Vagina (tissue), 2 donors: ENCODE measurements around the gene THTPA.

ENCODE experiments used
- CTCF ChIP-seq, 3 experiments: fragments of 450-650 bp in 2 of 3; fragments of 200-600 bp in 1 of 3; sonication (generic) in 1 of 3; IDR thresholded peaks; one replicate each; pipeline ENCODE4 v1.5.1; 2017 to 2019; ENCODE audit warnings: antibody characterized with exemption in 3 of 3, mild to moderate bottlenecking in 2 of 3, moderate library complexity in 2 of 3
- POLR2A ChIP-seq, 2 donors: fragments of 450-650 bp; IDR thresholded peaks; one replicate each; pipeline ENCODE4 v1.6.1; 2017; ENCODE audit warnings: antibody characterized with exemption in 2 of 2, mild to moderate bottlenecking in 2 of 2, moderate library complexity in 2 of 2
- POLR2AphosphoS5 ChIP-seq, 2 donors: sonication (generic); formaldehyde crosslinking; IDR thresholded peaks; one replicate each; pipeline ENCODE4 v1.9.0; 2017; ENCODE audit warnings: antibody characterized with exemption in 2 of 2, mild to moderate bottlenecking in 2 of 2, low read depth in 1 of 2; ENCODE audit not compliant: insufficient read depth in 1 of 2

DNA sequence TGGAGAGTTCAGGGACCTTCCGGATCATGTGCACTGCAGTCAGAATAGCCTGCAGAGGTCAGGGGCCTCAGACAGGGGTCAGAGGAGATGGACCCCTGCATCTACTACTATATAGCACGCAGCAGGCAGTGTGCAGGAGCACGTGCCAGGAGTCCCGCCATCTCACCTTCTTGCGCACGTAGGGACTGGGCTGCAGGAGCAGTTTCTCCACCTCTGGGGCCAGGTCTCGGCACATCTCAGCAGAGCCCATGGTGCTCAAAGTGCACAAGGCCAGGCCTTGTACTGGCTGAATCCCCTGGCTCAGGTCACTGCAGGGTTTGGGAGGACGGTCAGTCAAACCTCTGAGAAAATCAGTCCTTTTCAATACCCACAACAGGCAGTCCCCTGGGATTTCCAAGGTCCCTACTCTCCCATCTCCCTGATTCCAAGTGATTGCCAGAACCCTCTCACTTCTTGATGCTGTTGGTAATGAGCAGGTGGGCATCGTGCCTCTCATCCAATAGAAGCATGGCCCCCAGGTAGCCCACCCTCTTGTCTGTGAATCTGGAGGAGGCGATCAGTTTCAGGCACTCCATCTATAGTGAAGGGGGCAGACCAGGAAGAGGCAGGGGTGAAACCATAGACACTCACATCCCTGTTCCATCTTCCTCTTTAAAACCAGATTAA is 10.2 kb downstream of the THTPA start:
- TF ChIP-seq CTCF (IDR thresholded peaks at IDR 0.05), result no peak
- TF ChIP-seq POLR2A (IDR thresholded peaks at IDR 0.05), result no peak
- TF ChIP-seq POLR2AphosphoS5 (IDR thresholded peaks at IDR 0.05; ENCODE audit: insufficient read depth in 1 of 2, low read depth in 1 of 2), result no peak
